Liver (tissue), 9 donors: Measurements from ENCODE around the gene POLR3H. TPM values are rescaled to one million over a fixed set of nuclear protein-coding genes. Genes with fewer than 3 reads are reported as not detected.

Source experiments
- DNase-seq: peaks from one replicate; pipeline ENCODE4 v3.0.0-alpha.2; 2017; ENCODE audit warnings: low spot score
- H3K27ac ChIP-seq, 2 donors: one replicate each; pipeline ENCODE4 v1.7.0; 2013; ENCODE audit warnings: inconsistent platforms in 2 of 2, low read length in 2 of 2, control low read depth in 1 of 2, low read depth in 1 of 2, mild to moderate bottlenecking in 1 of 2
- H3K27me3 ChIP-seq, 4 donors: one replicate each; pipeline versions ENCODE4 v1.6.1 to v1.7.0; 2013; ENCODE audit warnings: low read length in 3 of 4, inconsistent platforms in 1 of 4, mild to moderate bottlenecking in 1 of 4, moderate library complexity in 1 of 4; ENCODE audit not compliant: control insufficient read depth in 4 of 4, insufficient read depth in 4 of 4
- H3K36me3 ChIP-seq, 4 donors: one replicate each; pipeline versions ENCODE4 v1.6.1 to v1.7.0; 2013; ENCODE audit warnings: low read length in 3 of 4, mild to moderate bottlenecking in 3 of 4, low read depth in 1 of 4, moderate library complexity in 1 of 4; ENCODE audit not compliant: control insufficient read depth in 4 of 4, insufficient read depth in 3 of 4
- H3K4me1 ChIP-seq, 4 donors: one replicate each; pipeline versions ENCODE4 v1.6.1 to v1.7.0; 2013; ENCODE audit warnings: low read length in 3 of 4, mild to moderate bottlenecking in 3 of 4, moderate library complexity in 1 of 4; ENCODE audit not compliant: control insufficient read depth in 4 of 4, insufficient read depth in 4 of 4
- H3K4me3 ChIP-seq, 3 donors: one replicate each; pipeline versions ENCODE4 v1.6.1 to v1.7.0; 2013; ENCODE audit warnings: low read length in 3 of 3, control low read depth in 1 of 3, low read depth in 1 of 3, mild to moderate bottlenecking in 1 of 3
- H3K9ac ChIP-seq, 2 donors: one replicate each; pipeline ENCODE4 v1.7.0; 2013; ENCODE audit warnings: low read length in 2 of 2, mild to moderate bottlenecking in 2 of 2, moderate library complexity in 2 of 2, control low read depth in 1 of 2, low read depth in 1 of 2
- H3K9me3 ChIP-seq, 4 donors: one replicate each; pipeline versions ENCODE4 v1.6.1 to v1.7.0; 2013; ENCODE audit warnings: low read length in 3 of 4; ENCODE audit not compliant: control insufficient read depth in 4 of 4
- ATF3 ChIP-seq: IDR thresholded peaks from 2 replicates; pipeline ENCODE4 v1.6.1; 2016; ENCODE audit warnings: antibody characterized with exemption
- CTCF ChIP-seq: fragments of 150-350 bp; IDR thresholded peaks from 2 replicates; pipeline ENCODE4 v1.5.1; 2017; ENCODE audit warnings: improper control_type of control experiment, low read depth, low read length; ENCODE audit not compliant: missing input control
- EGR1 ChIP-seq, 2 donors: IDR thresholded peaks; 2 replicates each; pipeline ENCODE4 v1.6.1; 2016 to 2018; ENCODE audit warnings: antibody characterized with exemption in 2 of 2, low read depth in 2 of 2
- FOXA1 ChIP-seq: IDR thresholded peaks from 2 replicates; pipeline ENCODE4 v1.6.1; 2016; ENCODE audit warnings: antibody characterized with exemption
- FOXA2 ChIP-seq: IDR thresholded peaks from 2 replicates; pipeline ENCODE4 v1.6.1; 2016; ENCODE audit warnings: antibody characterized with exemption
- GABPA ChIP-seq, 2 donors: IDR thresholded peaks in 1 of 2; conservative IDR thresholded peaks in 1 of 2; 2 replicates each; pipeline ENCODE4 v1.6.1; 2016; ENCODE audit warnings: antibody characterized with exemption in 2 of 2, mild to moderate bottlenecking in 1 of 2, moderate library complexity in 1 of 2
- HNF4A ChIP-seq, 2 donors: conservative IDR thresholded peaks; 2 replicates each; pipeline ENCODE4 v1.6.1; 2016; ENCODE audit warnings: antibody characterized with exemption in 2 of 2, mild to moderate bottlenecking in 2 of 2
- HNF4G ChIP-seq: IDR thresholded peaks from 2 replicates; pipeline ENCODE4 v1.6.1; 2016; ENCODE audit warnings: antibody characterized with exemption
- JUND ChIP-seq, 2 donors: IDR thresholded peaks; 2 replicates each; pipeline ENCODE4 v1.6.1; 2016; ENCODE audit warnings: antibody characterized with exemption in 2 of 2
- MAX ChIP-seq: IDR thresholded peaks from 2 replicates; pipeline ENCODE4 v1.6.1; 2016; ENCODE audit warnings: antibody characterized with exemption
- NR2F2 ChIP-seq: IDR thresholded peaks from 2 replicates; pipeline ENCODE4 v1.6.1; 2016; ENCODE audit warnings: antibody characterized with exemption
- RAD21 ChIP-seq, 2 donors: IDR thresholded peaks; 2 replicates each; pipeline ENCODE4 v1.6.1; 2016; ENCODE audit warnings: antibody characterized with exemption in 2 of 2, mild to moderate bottlenecking in 2 of 2
- REST ChIP-seq: IDR thresholded peaks from 2 replicates; pipeline ENCODE4 v1.6.1; 2016; ENCODE audit warnings: antibody characterized with exemption, mild to moderate bottlenecking
- RXRA ChIP-seq, 2 donors: IDR thresholded peaks; 2 replicates each; pipeline ENCODE4 v1.6.1; 2017 to 2018; ENCODE audit warnings: antibody characterized with exemption in 2 of 2, mild to moderate bottlenecking in 1 of 2
- SP1 ChIP-seq: IDR thresholded peaks from 2 replicates; pipeline ENCODE4 v1.6.1; 2018; ENCODE audit warnings: antibody characterized with exemption, mild to moderate bottlenecking
- TAF1 ChIP-seq: conservative IDR thresholded peaks from 2 replicates; pipeline ENCODE4 v1.6.1; 2016; ENCODE audit warnings: antibody characterized with exemption, mild to moderate bottlenecking
- YY1 ChIP-seq: IDR thresholded peaks from 2 replicates; pipeline ENCODE4 v1.6.1; 2016; ENCODE audit warnings: antibody characterized with exemption, mild to moderate bottlenecking
- ZBTB33 ChIP-seq: IDR thresholded peaks from 2 replicates; pipeline ENCODE4 v1.6.1; 2016; ENCODE audit warnings: antibody characterized with exemption
- WGBS: extraction: QIAGEN DNeasy Blood & Tissue Kit; methylation state at CpG from one replicate; pipeline ENCODE4 v1.1.7; 2013; 5-methylcytosine and 5-hydroxymethylcytosine counted together
- polyA plus RNA-seq, 2 donors: library from polyadenylated mRNA; stranded (reverse) in 1 of 2; unstranded in 1 of 2; fragments of 200-250 nt in 1 of 2; fragments of >200 nt in 1 of 2; fragmentation: Nextera tagmentation in 1 of 2; extraction: Ambion mirVana in 1 of 2; gene quantifications; one replicate each; pipeline versions ENCODE4 v1.2.1 to v1.2.3, GENCODE V29; 2013 to 2015
- total RNA-seq, 2 donors: library from RNA; depleted of rRNA; stranded (reverse); fragments of >200 nt; gene quantifications; one replicate each; pipeline ENCODE4 v1.2.3, GENCODE V29; 2014
- donor health status: healthy.
- donor health status: healthy.
- donor health status: healthy.
- donor health status: healthy.
- donor health status: healthy.

Gene POLR3H
- total and polyA plus RNA-seq, 4 donors, result 11.7 to 37.7 (median 27.1) TPM

- TF ChIP-seq MAX (no peak), TAF1 (no peak)
Measured at GRCh38 chr22:41479671-41480396, 64.4 kb downstream of the POLR3H start (continued).

GRCh38 chr22:41478891-41479521 lies 65.3 kb downstream of the POLR3H start:
- WGBS, result 56% methylated on average over 7 of the region's 7 CpGs

More at GRCh38 chr22:41478891-41479521, 65.3 kb downstream of the POLR3H start:
- Histone ChIP-seq H3K9ac (no peak overlapping the region), H3K4me3 (no peak overlapping the region), H3K4me1 (peaks cover 7 to 42% (median 38%) of the 10 kb centered on the region in 4 donors), H3K27ac (peak overlapping the region; percentile 29 to 47), H3K9me3 (no peaks in the 10 kb centered on the region), H3K36me3 (peaks cover 0 to 2% (median 0%) of the 10 kb centered on the region in 4 donors), H3K27me3 (no peaks in the 10 kb centered on the region)
- TF ChIP-seq RXRA (IDR thresholded peaks at IDR 0.05), result peak; percentile 91 to 94
- no peak for TF ChIP-seq HNF4G
- TF ChIP-seq NR2F2, result peak; percentile 49
- TF ChIP-seq FOXA1, result peak; percentile 72
- TF ChIP-seq FOXA2, result no peak
- TF ChIP-seq EGR1 (IDR thresholded peaks at IDR 0.05; ENCODE audit: low read depth in 2 of 2), result peak in 1 of 2 donors; percentile 12
- peak; percentile 50 for TF ChIP-seq REST
- TF ChIP-seq YY1, result peak; percentile 72
- TF ChIP-seq RAD21 (IDR thresholded peaks at IDR 0.05), result peak; percentile 26 to 51
- no peak for TF ChIP-seq TAF1
- TF ChIP-seq ZBTB33, result peak; percentile 69
- TF ChIP-seq GABPA (IDR thresholded peaks at IDR 0.05 in 1 of 2, conservative IDR thresholded peaks at IDR 0.05 in 1 of 2), result no peak
- peak; percentile 68 to 84 for TF ChIP-seq JUND (IDR thresholded peaks at IDR 0.05)
- TF ChIP-seq ATF3, result peak; percentile 93
- TF ChIP-seq MAX, result peak; percentile 89
- no peak for TF ChIP-seq CTCF
- peak; percentile 77 for TF ChIP-seq SP1
- peak; percentile 82 to 87 for TF ChIP-seq HNF4A (conservative IDR thresholded peaks at IDR 0.05)
- DNase-seq, result no peak
